ENCODE measurements around the gene MEF2A. TPM values are rescaled to one million over a fixed set of nuclear protein-coding genes. Genes with fewer than 3 reads are reported as not detected.

Gene MEF2A
- total and polyA plus RNA-seq, 12 donors: 20.6 to 91.7 (median 50.1) TPM

DNA sequence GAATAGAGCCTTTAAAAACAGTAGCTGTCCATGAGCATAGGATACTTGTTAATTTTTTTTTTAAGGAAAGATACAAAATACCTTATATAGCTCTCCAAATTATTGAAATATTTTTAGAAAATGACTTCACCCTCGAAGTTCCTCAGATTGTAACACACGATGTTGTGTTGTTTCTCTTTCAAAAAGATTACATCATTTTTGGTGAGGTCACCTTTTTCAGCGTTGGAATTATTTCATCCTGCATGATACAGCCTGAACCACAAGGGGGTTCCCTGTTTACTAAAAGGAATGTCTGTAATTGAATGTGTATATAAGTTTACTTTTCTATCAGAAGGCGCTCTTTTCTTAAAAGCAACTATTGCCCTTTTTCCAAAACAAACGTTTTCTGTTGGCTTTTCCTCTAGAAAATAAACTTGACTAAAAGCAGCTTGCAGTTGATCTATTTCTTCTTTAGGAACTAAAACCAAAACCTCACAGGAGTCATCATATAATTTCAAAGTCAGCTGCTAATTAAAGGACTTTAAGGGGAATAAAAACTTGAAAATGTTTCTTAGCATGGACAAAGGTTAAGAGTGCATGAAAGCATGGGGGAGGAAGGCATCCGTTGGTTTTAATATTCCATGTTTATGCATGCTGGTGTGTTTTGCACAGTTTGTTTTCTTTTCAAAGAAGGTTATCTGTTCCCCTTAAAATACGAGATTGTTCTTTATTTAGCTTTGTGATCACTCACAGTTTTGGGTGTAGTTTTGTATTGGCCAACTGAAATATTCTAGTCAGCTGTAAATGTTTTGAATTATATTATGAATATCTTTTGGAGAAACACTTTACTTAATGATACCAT lies 138.0 kb downstream of the MEF2A start:
- Histone ChIP-seq H3K9me3 (replicated peaks in 1 of 3) (no peaks in the 10 kb centered on the region), H3K27me3 (no peaks in the 10 kb centered on the region), H3K36me3 (replicated peaks in 1 of 2) (no peaks in the 10 kb centered on the region), H3K4me3 (peak overlapping the region in 1 of 4 donors; percentile 46), H3K27ac (peak overlapping the region; percentile 27 to 77 (median 74)), H3K4me1 (replicated peaks in 1 of 2) (peaks cover 8 to 29% of the 10 kb centered on the region in 2 donors)
- 9 to 10% (median 10%) methylated on average over 7 of the region's 7 CpGs for WGBS, 4 donors
- intact Hi-C loops (cut with DNase I): no loop called here
- TF ChIP-seq, protein P1, sequence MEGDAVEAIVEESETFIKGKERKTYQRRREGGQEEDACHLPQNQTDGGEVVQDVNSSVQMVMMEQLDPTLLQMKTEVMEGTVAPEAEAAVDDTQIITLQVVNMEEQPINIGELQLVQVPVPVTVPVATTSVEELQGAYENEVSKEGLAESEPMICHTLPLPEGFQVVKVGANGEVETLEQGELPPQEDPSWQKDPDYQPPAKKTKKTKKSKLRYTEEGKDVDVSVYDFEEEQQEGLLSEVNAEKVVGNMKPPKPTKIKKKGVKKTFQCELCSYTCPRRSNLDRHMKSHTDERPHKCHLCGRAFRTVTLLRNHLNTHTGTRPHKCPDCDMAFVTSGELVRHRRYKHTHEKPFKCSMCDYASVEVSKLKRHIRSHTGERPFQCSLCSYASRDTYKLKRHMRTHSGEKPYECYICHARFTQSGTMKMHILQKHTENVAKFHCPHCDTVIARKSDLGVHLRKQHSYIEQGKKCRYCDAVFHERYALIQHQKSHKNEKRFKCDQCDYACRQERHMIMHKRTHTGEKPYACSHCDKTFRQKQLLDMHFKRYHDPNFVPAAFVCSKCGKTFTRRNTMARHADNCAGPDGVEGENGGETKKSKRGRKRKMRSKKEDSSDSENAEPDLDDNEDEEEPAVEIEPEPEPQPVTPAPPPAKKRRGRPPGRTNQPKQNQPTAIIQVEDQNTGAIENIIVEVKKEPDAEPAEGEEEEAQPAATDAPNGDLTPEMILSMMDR (IDR thresholded peaks at IDR 0.05): peak; percentile 63 to 89 (median 74)
- TF ChIP-seq POLR2A (IDR thresholded peaks at IDR 0.05): peak in 1 of 2 donors; percentile 18
- DNase-seq: peak in 4 of 7 donors; percentile 34 to 54 (median 43)

DNA sequence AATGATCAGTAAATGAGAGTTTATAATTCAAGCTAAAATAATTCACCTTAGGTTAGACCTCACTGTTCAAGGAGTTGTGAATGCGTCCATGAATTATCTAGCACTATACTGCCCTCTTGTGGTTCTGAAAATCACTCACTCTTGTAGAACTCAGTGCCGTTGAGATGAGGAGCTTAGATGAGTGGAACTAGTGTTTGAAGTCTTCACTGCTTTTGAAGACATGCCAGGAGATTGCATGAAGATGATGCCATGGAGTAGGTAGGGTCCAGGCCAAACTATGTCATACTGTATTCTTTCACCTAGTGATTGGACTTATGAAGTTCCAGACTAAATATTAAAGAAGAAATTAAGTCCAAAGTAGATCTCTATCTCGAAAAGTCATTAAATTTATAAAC lies 138.7 kb downstream of the MEF2A start:
- Histone ChIP-seq H3K4me3 (no peak overlapping the region), H3K4me1 (replicated peaks in 1 of 2) (peaks cover 11 to 33% of the 10 kb centered on the region in 2 donors), H3K27ac (peak overlapping the region in 3 of 5 donors; percentile 74 to 77 (median 77)), H3K36me3 (replicated peaks in 1 of 2) (no peaks in the 10 kb centered on the region), H3K27me3 (no peaks in the 10 kb centered on the region), H3K9me3 (replicated peaks in 1 of 3) (no peaks in the 10 kb centered on the region)
- peak in 6 of 7 donors; percentile 34 to 67 (median 52) for DNase-seq
- WGBS, 4 donors: 32 to 33% (median 33%) methylated on average over 3 of the region's 3 CpGs
- TF ChIP-seq POLR2A (IDR thresholded peaks at IDR 0.05): no peak
- TF ChIP-seq, protein P1 (IDR thresholded peaks at IDR 0.05): peak; percentile 72 to 86 (median 78)
- intact Hi-C loops (cut with DNase I): no loop called here

DNA sequence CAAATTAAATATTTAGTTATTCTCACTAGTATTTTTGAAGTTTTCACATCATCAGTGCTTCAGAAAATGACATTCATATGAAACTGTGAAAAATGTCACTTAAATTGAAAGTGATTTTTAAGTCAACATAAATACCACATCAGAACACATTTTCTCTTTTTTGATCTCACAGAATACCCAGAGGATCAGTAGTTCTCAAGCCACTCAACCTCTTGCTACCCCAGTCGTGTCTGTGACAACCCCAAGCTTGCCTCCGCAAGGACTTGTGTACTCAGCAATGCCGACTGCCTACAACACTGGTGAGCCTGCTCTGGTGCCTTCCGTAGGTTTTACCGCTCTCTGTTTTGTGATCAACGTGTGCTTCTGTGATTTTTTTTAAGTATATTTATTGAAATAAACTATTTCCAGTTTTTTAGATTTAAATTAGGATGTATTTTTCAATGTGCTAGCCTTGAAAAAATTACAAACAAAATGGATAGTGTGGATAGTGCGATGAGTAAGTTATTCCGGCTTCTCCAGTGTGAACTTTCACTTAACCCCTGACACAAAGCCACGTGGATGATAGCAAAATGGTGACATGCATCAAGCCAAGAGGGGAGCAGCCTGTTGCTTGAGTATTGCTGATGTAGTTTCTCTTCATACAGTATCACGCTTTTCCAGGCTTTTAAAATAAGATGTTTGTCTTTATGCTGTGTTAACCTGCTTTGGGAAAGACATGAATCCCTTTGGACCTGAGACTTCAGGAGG lies 140.9 kb downstream of the MEF2A start:
- intact Hi-C loops (cut with DNase I): loop anchor here in 1 of 2 donors (5.0 kb wide), 3 partner anchors 144 to 434 kb away; no protein-coding TSS in a partner anchor
- no peaks in the 10 kb centered on the region for H3K9me3 ChIP-seq (replicated peaks in 1 of 3)
- TF ChIP-seq POLR2A (IDR thresholded peaks at IDR 0.05): no peak
- TF ChIP-seq, protein P1 (IDR thresholded peaks at IDR 0.05): no peak
- no peak overlapping the region for H3K4me3 ChIP-seq
- H3K27ac ChIP-seq: no peak overlapping the region
- H3K36me3 ChIP-seq (replicated peaks in 1 of 2): peaks cover 0 to 17% of the 10 kb centered on the region in 2 donors
- WGBS, 4 donors: 82 to 87% (median 86%) methylated on average over 10 of the region's 10 CpGs
- H3K27me3 ChIP-seq: no peaks in the 10 kb centered on the region
- no peak for DNase-seq
- H3K4me1 ChIP-seq (replicated peaks in 1 of 2): peaks cover 11 to 33% of the 10 kb centered on the region in 2 donors
